Fibroblast of lung (primary cell): Measurements from ENCODE around the gene GALR1.

Experiments used
- CTCF ChIP-seq, 2 donors: IDR thresholded peaks in 1 of 2; conservative IDR thresholded peaks in 1 of 2; 1 replicate in 1 of 2; 2 replicates in 1 of 2; pipeline ENCODE4 v1.5.1; 2011 to 2012; ENCODE audit warnings: low read length in 2 of 2, control low read depth in 1 of 2, inconsistent platforms in 1 of 2, low read depth in 1 of 2, mild to moderate bottlenecking in 1 of 2
- EZH2 ChIP-seq: IDR thresholded peaks from 2 replicates; pipeline ENCODE4 v1.5.1; 2012; ENCODE audit warnings: low read length, control low read depth, mild to moderate bottlenecking; ENCODE audit errors: missing control alignments

GRCh38 chr18:77203071-77203470, 46.6 kb upstream of the GALR1 start:
- no peak for TF ChIP-seq CTCF (conservative IDR thresholded peaks at IDR 0.05 in 1 of 2, IDR thresholded peaks at IDR 0.05 in 1 of 2; ENCODE audit: low read depth in 1 of 2, low read length in 2 of 2)
- TF ChIP-seq EZH2 = no peak
